HCT116 (cell line): ENCODE measurements around the gene FLRT1.

ENCODE experiments used
- CBX3 ChIP-seq: IDR thresholded peaks from 2 replicates; pipeline ENCODE4 v1.6.1; 2012; ENCODE audit warnings: low read depth
- EGR1 ChIP-seq: IDR thresholded peaks from 2 replicates; pipeline ENCODE4 v1.6.1; 2012; ENCODE audit warnings: low read depth
- EZH2 ChIP-seq: fragments of 200-600 bp; sonication (generic); IDR thresholded peaks from 2 replicates; pipeline ENCODE4 v1.6.1; 2017; ENCODE audit warnings: antibody characterized with exemption, mixed run types
- EZH2phosphoT487 ChIP-seq: fragments of 200-600 bp; IDR thresholded peaks from 2 replicates; pipeline ENCODE4 v1.6.1; 2018; ENCODE audit warnings: antibody characterized with exemption, borderline replicate concordance
- FOSL1 ChIP-seq: IDR thresholded peaks from 2 replicates; pipeline ENCODE4 v1.6.1; 2012; ENCODE audit warnings: low read depth
- POLR2A ChIP-seq: IDR thresholded peaks from 2 replicates; pipeline ENCODE4 v1.7.0; 2011; ENCODE audit warnings: borderline replicate concordance; ENCODE audit not compliant: insufficient read depth, insufficient read length; ENCODE audit errors: extremely low read depth
- POLR2AphosphoS5 ChIP-seq: IDR thresholded peaks from 2 replicates; pipeline ENCODE4 v1.6.1; 2011; ENCODE audit warnings: mild to moderate bottlenecking, low read depth, low read length, moderate library complexity
- SP1 ChIP-seq: IDR thresholded peaks from 2 replicates; pipeline ENCODE4 v1.6.1; 2012; ENCODE audit warnings: low read depth
- YY1 ChIP-seq: IDR thresholded peaks from 2 replicates; pipeline ENCODE4 v1.6.1; 2011; ENCODE audit warnings: low read length, low read depth, moderate library complexity, mild to moderate bottlenecking; ENCODE audit not compliant: insufficient replicate concordance; ENCODE audit errors: extremely low read depth
- ZFX ChIP-seq: fragments of 450-650 bp; IDR thresholded peaks from 2 replicates; pipeline ENCODE4 v1.6.1; 2017
- ZNF274 ChIP-seq: fragments of 200-500 bp; sonication (Bioruptor generic); IDR thresholded peaks from 2 replicates; pipeline ENCODE4 v1.6.1; 2014; ENCODE audit warnings: mild to moderate bottlenecking, low read depth, low read length, inconsistent platforms
- TF ChIP-seq, protein P1 (sequence below): IDR thresholded peaks from 2 replicates; pipeline ENCODE4 v1.6.1; 2012
- TF ChIP-seq, protein P2 (sequence below): IDR thresholded peaks from 2 replicates; pipeline ENCODE4 v1.6.1; 2012; ENCODE audit warnings: low read depth
- TF ChIP-seq, protein P3 (sequence below), 3 experiments: fragments of 200-600 bp in 1 of 3; sonication (generic) in 1 of 3; IDR thresholded peaks in 2 of 3; conservative IDR thresholded peaks in 1 of 3; 2 replicates each; pipeline ENCODE4 v1.5.1; 2012 to 2017; ENCODE audit warnings: low read depth in 2 of 3, low read length in 2 of 3, antibody characterized with exemption in 1 of 3, borderline replicate concordance in 1 of 3, control low read depth in 1 of 3, mild to moderate bottlenecking in 1 of 3, mixed read lengths in 1 of 3, mixed run types in 1 of 3, moderate library complexity in 1 of 3; ENCODE audit not compliant: insufficient read depth in 1 of 3

DNA sequence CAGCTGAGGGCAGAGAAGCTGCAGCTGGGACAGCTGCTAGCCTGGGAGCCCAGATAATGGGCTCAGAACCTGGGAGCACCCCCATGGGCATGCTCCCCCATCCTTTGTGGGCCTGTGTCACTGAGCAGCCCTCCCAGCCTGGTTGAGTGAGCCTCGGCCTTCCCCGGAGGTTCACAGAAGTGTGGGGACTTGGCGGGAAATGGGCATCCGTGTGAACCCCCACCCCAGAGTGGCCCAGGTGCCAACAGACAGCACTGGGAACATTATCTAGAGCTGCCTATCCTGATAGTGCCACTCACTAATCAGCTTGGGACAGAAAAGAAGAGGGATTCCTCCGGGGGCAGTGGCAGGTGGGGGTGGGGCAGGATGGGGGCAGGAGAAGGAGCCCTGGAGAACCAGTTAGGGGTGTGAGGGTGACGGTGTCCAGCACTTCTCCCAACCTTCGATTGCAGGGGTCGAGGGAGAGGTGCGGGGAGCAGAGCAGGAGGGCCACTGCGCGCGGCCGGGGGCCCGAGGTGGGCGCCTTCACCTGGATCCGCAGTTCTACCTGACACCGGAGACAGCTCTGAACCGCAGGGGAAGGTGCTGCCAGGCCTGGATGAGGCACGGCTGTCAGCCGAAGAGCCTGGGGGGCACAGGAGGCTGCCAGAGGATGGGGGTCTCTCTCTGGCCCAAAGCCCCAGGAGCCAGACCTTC lies 33.1 kb downstream of the FLRT1 start:
- TF ChIP-seq POLR2A (no peak), YY1 (no peak), EGR1 (no peak), SP1 (no peak), POLR2AphosphoS5 (no peak), EZH2 (no peak), FOSL1 (no peak), ZNF274 (no peak), EZH2phosphoT487 (no peak), ZFX (no peak), CBX3 (no peak)
- TF ChIP-seq, protein P1, sequence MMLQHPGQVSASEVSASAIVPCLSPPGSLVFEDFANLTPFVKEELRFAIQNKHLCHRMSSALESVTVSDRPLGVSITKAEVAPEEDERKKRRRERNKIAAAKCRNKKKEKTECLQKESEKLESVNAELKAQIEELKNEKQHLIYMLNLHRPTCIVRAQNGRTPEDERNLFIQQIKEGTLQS, result no peak
- TF ChIP-seq, protein P2, sequence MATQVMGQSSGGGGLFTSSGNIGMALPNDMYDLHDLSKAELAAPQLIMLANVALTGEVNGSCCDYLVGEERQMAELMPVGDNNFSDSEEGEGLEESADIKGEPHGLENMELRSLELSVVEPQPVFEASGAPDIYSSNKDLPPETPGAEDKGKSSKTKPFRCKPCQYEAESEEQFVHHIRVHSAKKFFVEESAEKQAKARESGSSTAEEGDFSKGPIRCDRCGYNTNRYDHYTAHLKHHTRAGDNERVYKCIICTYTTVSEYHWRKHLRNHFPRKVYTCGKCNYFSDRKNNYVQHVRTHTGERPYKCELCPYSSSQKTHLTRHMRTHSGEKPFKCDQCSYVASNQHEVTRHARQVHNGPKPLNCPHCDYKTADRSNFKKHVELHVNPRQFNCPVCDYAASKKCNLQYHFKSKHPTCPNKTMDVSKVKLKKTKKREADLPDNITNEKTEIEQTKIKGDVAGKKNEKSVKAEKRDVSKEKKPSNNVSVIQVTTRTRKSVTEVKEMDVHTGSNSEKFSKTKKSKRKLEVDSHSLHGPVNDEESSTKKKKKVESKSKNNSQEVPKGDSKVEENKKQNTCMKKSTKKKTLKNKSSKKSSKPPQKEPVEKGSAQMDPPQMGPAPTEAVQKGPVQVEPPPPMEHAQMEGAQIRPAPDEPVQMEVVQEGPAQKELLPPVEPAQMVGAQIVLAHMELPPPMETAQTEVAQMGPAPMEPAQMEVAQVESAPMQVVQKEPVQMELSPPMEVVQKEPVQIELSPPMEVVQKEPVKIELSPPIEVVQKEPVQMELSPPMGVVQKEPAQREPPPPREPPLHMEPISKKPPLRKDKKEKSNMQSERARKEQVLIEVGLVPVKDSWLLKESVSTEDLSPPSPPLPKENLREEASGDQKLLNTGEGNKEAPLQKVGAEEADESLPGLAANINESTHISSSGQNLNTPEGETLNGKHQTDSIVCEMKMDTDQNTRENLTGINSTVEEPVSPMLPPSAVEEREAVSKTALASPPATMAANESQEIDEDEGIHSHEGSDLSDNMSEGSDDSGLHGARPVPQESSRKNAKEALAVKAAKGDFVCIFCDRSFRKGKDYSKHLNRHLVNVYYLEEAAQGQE, result no peak
- TF ChIP-seq, protein P3, sequence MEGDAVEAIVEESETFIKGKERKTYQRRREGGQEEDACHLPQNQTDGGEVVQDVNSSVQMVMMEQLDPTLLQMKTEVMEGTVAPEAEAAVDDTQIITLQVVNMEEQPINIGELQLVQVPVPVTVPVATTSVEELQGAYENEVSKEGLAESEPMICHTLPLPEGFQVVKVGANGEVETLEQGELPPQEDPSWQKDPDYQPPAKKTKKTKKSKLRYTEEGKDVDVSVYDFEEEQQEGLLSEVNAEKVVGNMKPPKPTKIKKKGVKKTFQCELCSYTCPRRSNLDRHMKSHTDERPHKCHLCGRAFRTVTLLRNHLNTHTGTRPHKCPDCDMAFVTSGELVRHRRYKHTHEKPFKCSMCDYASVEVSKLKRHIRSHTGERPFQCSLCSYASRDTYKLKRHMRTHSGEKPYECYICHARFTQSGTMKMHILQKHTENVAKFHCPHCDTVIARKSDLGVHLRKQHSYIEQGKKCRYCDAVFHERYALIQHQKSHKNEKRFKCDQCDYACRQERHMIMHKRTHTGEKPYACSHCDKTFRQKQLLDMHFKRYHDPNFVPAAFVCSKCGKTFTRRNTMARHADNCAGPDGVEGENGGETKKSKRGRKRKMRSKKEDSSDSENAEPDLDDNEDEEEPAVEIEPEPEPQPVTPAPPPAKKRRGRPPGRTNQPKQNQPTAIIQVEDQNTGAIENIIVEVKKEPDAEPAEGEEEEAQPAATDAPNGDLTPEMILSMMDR (IDR thresholded peaks at IDR 0.05 in 2 of 3, conservative IDR thresholded peaks at IDR 0.05 in 1 of 3; ENCODE audit: borderline replicate concordance in 1 of 3, insufficient read depth in 1 of 3, low read depth in 2 of 3, low read length in 2 of 3), result no peak
